DMS 273 (cell line): ENCODE data around the gene MXRA7.
A peak's percentile ranks its signal among the peaks of the same experiment; 100 is the strongest.
"Not testable (repeated sequence)": the region's sequence is repeated elsewhere in the genome, so short reads cannot be mapped to it uniquely, and the experiment has no call there.

ENCODE experiments used
- DNase-seq: peaks from one replicate; lab custom pipeline; 2025; ENCODE audit not compliant: unreplicated experiment; lab: John Stamatoyannopoulos, UW

MXRA7 gene

DNA sequence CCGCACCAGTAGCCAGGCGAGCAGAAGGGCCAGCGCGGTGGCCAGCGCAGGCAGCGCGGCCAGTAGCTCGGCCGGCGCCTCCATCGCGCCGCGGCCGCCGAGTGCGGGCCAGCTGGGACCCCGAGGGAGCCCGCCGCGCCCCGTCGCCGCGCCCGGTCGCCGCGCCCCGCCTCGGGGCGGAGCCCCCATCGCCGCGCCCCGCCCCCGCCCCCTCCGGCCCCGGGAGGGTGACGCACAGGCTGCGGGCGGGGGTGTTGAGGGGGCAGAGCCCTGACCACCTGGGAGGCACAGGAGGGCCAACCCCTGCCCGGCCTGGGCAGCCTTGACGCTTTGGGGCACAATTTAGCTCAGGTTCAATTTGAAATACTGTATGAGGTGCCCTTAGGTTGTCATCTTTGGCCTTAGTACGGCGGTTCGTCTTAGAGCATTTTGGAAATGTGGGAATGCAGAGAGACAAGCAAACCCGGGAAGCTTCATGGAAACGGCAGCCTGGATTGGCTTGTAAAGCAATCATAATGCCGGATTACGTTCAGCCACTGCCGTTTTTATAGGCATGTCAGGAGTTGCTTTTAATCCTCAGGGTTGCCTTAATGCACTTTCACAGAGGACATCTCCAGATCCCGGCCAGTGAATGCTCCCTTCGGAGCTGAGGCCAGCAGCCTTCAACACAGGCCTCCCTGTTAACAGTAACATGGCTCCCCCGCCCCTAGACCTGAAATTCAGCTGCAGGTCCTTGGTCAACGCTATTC is at the start of gene MXRA7:
TSS of gene MXRA7 (minus strand) at position 103 of the 749 bp plus-strand sequence. CDS start at position 84, 19 bp downstream.
- peak; percentile 85 for DNase-seq

GRCh38 chr17:76758570-76758969 is 47.8 kb upstream of the MXRA7 start:
- DNase-seq = no peak

- DNase-seq = no peak
Measured at GRCh38 chr17:76757256-76757655, 46.5 kb upstream of the MXRA7 start.

GRCh38 chr17:76755285-76755684 is 44.5 kb upstream of the MXRA7 start:
- no peak for DNase-seq

DNA sequence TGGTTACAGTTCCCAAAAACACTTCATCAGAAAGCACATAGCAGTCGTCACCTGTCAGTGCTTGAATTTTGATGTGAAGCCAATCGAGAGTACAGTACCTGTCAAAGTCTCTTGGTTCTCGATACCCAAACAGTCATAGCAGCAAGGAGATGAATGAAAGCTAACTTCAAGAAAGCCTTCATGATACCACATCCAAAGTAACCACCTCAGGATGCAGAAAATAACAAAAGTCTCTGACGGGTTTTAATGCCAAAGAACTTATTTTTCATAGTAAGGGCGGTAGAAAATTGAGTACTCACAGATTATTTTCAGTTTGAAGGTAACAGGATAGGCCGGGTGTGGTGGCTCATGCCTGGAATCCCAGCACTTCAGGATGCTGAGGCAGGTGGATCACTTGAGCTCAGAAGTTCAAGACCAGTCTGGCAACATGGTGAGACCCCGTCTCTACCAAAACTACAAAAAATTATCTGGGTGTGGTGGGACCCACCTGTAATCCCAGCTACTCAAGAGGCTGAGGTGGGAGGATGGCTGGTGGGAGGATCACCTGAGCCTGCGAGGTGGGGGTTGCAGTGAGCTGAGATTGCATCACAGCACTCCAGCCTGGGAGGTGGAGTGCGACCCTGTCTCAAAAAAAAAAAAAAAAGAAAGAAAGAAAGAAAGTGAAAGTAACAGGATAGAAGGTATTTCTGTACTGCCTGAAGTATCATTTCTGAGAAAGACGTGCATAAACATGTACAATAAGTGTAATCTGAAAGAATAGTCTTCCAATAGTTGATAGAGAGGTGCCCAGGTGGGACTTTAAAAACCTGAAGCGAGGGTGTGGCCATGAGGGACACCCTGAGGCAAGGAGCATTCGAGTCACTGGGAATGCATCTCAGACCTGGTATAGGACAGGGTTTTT is 42.5 kb upstream of the MXRA7 start:
- no peak for DNase-seq

GRCh38 chr17:76752006-76752405 is 41.2 kb upstream of the MXRA7 start:
- DNase-seq = no peak

GRCh38 chr17:76751416-76751993 is 40.7 kb upstream of the MXRA7 start:
- no peak for DNase-seq

- no peak for DNase-seq
Measured at GRCh38 chr17:76748657-76749056, 37.9 kb upstream of the MXRA7 start.

GRCh38 chr17:76747716-76748363 is 37.1 kb upstream of the MXRA7 start:
- DNase-seq = no peak

DNA sequence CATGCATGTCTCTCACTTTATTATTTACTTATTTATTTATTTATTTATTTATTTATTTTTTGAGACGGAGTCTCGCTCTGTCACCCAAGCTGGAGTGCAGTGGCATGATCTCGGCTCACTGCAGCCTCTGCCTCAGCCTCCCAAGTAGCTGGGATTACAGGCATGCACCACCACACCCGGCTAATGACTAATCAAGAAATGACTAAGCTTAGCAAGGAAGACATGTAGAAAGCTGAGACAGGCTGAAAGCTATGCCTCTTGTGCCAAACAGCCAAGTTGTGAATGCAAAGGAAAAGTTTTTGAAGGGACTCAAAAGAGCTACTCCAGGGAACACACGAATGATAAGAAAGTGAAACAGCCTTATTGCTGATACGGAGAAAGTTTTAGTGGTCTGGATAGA is 35.0 kb upstream of the MXRA7 start:
- DNase-seq = not testable (repeated sequence)

- no peak for DNase-seq
Measured at GRCh38 chr17:76744747-76745146, 34.0 kb upstream of the MXRA7 start.

DNA sequence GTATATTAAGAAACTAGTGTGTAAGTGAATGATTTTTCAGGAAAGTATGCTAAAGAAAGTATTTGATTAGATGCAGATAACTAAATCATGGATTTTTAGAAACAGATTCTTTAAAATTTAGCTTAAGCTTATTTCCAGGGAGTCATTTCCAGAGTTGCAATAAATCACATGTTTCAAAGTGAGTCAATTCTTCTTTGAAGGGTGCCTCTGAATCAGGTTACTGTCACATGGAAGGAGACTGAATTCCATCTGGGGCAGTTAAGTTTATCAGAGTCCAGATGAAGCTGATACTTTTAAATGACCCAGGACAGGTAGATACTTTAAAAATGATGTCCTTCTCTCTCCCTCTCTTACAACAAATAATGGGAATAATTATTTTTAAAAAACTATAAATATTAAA is 32.2 kb upstream of the MXRA7 start:
- no peak for DNase-seq

- no peak for DNase-seq
Measured at GRCh38 chr17:76740329-76741118, 29.8 kb upstream of the MXRA7 start.

GRCh38 chr17:76739568-76740115 is 28.9 kb upstream of the MXRA7 start:
- not testable (repeated sequence) for DNase-seq

- DNase-seq = peak; percentile 34
Measured at GRCh38 chr17:76738468-76738850, 27.7 kb upstream of the MXRA7 start.

- DNase-seq = peak; percentile 98
Measured at GRCh38 chr17:76737676-76738467, 27.1 kb upstream of the MXRA7 start, which contains the start of gene MFSD11. Gene MFSD11 (plus strand): TSS chr17:76738119. CDS start chr17:76738353, 234 bp downstream.

GRCh38 chr17:76737082-76737675 is 26.4 kb upstream of the MXRA7 start, which contains the start of gene SRSF2:
Gene SRSF2 (minus strand): TSS chr17:76737331. CDS start chr17:76737160, 171 bp downstream.
- peak; percentile 100 for DNase-seq

GRCh38 chr17:76736349-76737081 is 25.8 kb upstream of the MXRA7 start:
- peak; percentile 63 for DNase-seq
